Calu3 (cell line): ENCODE results near the gene AP2B1. TPM values are rescaled to one million over a fixed set of nuclear protein-coding genes. Genes with fewer than 3 reads are reported as not detected.

ENCODE experiments used
- BruUV-seq: library from RNA; stranded (reverse); fragments of 400-500 nt; replicated peaks from 2 replicates; lab custom pipeline; 2021; lab: Mats Ljungman, UMichigan
- CTCF ChIA-PET: fragments of 300-600 bp; sonication (Branson Sonifier 250); formaldehyde crosslinking; loops from one replicate; lab custom pipeline; 2022; ENCODE audit warnings: antibody characterized with exemption; lab: Charles Lee
- DNase-seq: peaks from one replicate; pipeline ENCODE4 v3.0.0; 2022
- H3K27ac Mint-ChIP-seq: one replicate; pipeline ENCODE4 v1.8.0; 2022; ENCODE audit warnings: mixed read lengths; ENCODE audit not compliant: unreplicated experiment
- H3K27me3 Mint-ChIP-seq: one replicate; pipeline ENCODE4 v1.8.0; 2022; ENCODE audit warnings: mixed read lengths; ENCODE audit not compliant: unreplicated experiment
- H3K36me3 Mint-ChIP-seq: one replicate; pipeline ENCODE4 v1.8.0; 2022; ENCODE audit warnings: mild to moderate bottlenecking, moderate library complexity, mixed read lengths; ENCODE audit not compliant: insufficient read depth, unreplicated experiment
- H3K4me1 Mint-ChIP-seq: one replicate; pipeline ENCODE4 v1.8.0; 2022; ENCODE audit warnings: mild to moderate bottlenecking, low read depth, mixed read lengths; ENCODE audit not compliant: unreplicated experiment
- H3K4me3 Mint-ChIP-seq: one replicate; pipeline ENCODE4 v1.8.0; 2022; ENCODE audit warnings: mild to moderate bottlenecking, low read depth, moderate library complexity, mixed read lengths; ENCODE audit not compliant: unreplicated experiment
- H3K9me3 Mint-ChIP-seq: one replicate; pipeline ENCODE4 v1.8.0; 2022; ENCODE audit warnings: low read depth, mixed read lengths; ENCODE audit not compliant: unreplicated experiment
- CTCF ChIP-seq: fragments of 200-600 bp; IDR thresholded peaks from one replicate; pipeline ENCODE4 v1.8.0; 2022; ENCODE audit warnings: antibody characterized with exemption; ENCODE audit not compliant: unreplicated experiment
- intact Hi-C: fragments of 100-400 bp; cut with micrococcal nuclease; formaldehyde crosslinking; loops from one replicate; pipeline ENCODE4 v1.10.0; 2022; ENCODE audit not compliant: unreplicated experiment
- total RNA-seq: library from RNA; stranded (reverse); gene quantifications from 2 replicates; pipeline ENCODE4 v1.2.3, GENCODE V29; 2022

The AP2B1 gene
- total RNA-seq, 1 experiment from 2014 or later = 309 TPM

GRCh38 chr17:35612924-35613521, 25.9 kb downstream of the AP2B1 start:
- no TSS peak for BruUV-seq
- Mint-ChIP-seq H3K36me3 (peaks cover 17% of the 10 kb centered on the region), H3K4me1 (no peaks in the 10 kb centered on the region), H3K27me3 (no peaks in the 10 kb centered on the region), H3K9me3 (no peaks in the 10 kb centered on the region), H3K4me3 (no peak overlapping the region), H3K27ac (no peak overlapping the region)
- CTCF ChIA-PET = interaction anchor here (0.7 to 3.4 kb wide), 4 partner anchors 15 to 236 kb away, joined by 3 to 25 read pairs (median 5); partner anchors contain the start of gene PEX12
- intact Hi-C loops = loop anchor here (1.0 kb wide), 1 partner anchor 134 kb away; no protein-coding TSS in a partner anchor
- peak; percentile 34 for DNase-seq
- TF ChIP-seq CTCF = peak; percentile 28

DNA sequence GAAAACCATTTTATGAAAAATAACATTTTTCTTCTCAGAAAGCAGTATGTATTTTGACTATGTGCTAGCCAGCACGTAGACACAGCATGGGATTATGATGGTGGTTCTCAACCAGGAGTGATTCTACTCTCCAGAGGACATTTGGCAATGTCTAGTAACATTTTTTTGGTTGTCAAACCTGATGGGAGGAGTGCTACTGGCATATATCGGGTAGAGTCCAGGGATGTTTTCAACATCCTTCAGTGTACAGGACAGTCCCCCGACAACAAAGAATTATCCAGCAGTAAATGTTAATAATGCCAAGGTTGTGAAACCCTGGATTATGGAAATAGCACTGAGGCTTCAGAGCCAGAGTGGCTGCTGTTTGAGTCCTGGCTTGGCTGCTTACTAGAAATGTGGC, 27.7 kb downstream of the AP2B1 start:
- peaks cover 7% of the 10 kb centered on the region for H3K36me3 Mint-ChIP-seq
- no peak overlapping the region for H3K4me3 Mint-ChIP-seq
- intact Hi-C loops = no loop called here
- no peaks in the 10 kb centered on the region for H3K27me3 Mint-ChIP-seq
- no peaks in the 10 kb centered on the region for H3K9me3 Mint-ChIP-seq
- no peak overlapping the region for H3K27ac Mint-ChIP-seq
- CTCF ChIA-PET = interaction anchor here (3.4 kb wide), 1 partner anchor 133 kb away, joined by 25 read pairs; no protein-coding TSS in a partner anchor
- no peak for TF ChIP-seq CTCF
- no peaks in the 10 kb centered on the region for H3K4me1 Mint-ChIP-seq
- DNase-seq = no peak
- no TSS peak for BruUV-seq

GRCh38 chr17:35616536-35616935, 29.4 kb downstream of the AP2B1 start:
- Mint-ChIP-seq H3K27ac (no peak overlapping the region), H3K4me3 (no peak overlapping the region), H3K36me3 (peaks cover 6% of the 10 kb centered on the region), H3K27me3 (no peaks in the 10 kb centered on the region), H3K4me1 (no peaks in the 10 kb centered on the region), H3K9me3 (no peaks in the 10 kb centered on the region)
- no TSS peak for BruUV-seq
- TF ChIP-seq CTCF = no peak
- DNase-seq = no peak
- CTCF ChIA-PET = no interaction called here
- intact Hi-C loops = no loop called here

GRCh38 chr17:35617505-35617904, 30.4 kb downstream of the AP2B1 start:
- Mint-ChIP-seq H3K9me3 (no peaks in the 10 kb centered on the region), H3K27me3 (no peaks in the 10 kb centered on the region), H3K27ac (no peak overlapping the region), H3K4me1 (no peaks in the 10 kb centered on the region), H3K36me3 (peaks cover 6% of the 10 kb centered on the region), H3K4me3 (no peak overlapping the region)
- intact Hi-C loops = no loop called here
- no peak for DNase-seq
- no TSS peak for BruUV-seq
- TF ChIP-seq CTCF = no peak
- CTCF ChIA-PET = no interaction called here
